OCI-LY7 (cell line): Measurements from ENCODE around the gene OR51D1. TPM values are rescaled to one million over a fixed set of nuclear protein-coding genes. Genes with fewer than 3 reads are reported as not detected.

Experiments used
- BruUV-seq: library from RNA; stranded (reverse); fragments of 400-500 nt; replicated peaks from 2 replicates; lab custom pipeline; 2021; lab: Mats Ljungman, UMichigan
- CTCF ChIA-PET: fragments of 300-600 bp; sonication (Branson Sonifier 250); formaldehyde crosslinking; loops from one replicate; lab custom pipeline; 2022; ENCODE audit warnings: antibody characterized with exemption; ENCODE audit not compliant: unreplicated experiment; lab: Charles Lee
- POLR2A ChIA-PET: fragments of 300-600 bp; sonication (Branson Sonifier 250); formaldehyde crosslinking; loops from one replicate; lab custom pipeline; 2022; ENCODE audit warnings: antibody characterized with exemption; lab: Charles Lee
- DNase-seq: peaks from one replicate; pipeline ENCODE4 v3.0.0-alpha.2; 2015; ENCODE audit warnings: low spot score
- H2AFZ ChIP-seq: fragments of 200-600 bp; sonication (generic), shearing (Covaris generic); 2 replicates; pipeline ENCODE4 v1.6.1; 2014; ENCODE audit warnings: mild to moderate bottlenecking, antibody characterized with exemption, low read length, moderate library complexity
- H3K27ac ChIP-seq: fragments of 200-600 bp; sonication (generic); 2 replicates; pipeline ENCODE4 v1.5.1; 2014; ENCODE audit warnings: mixed run types, low read depth, mild to moderate bottlenecking, moderate library complexity, low read length, inconsistent platforms; ENCODE audit not compliant: poor library complexity, severe bottlenecking
- H3K36me3 ChIP-seq: fragments of 200-600 bp; sonication (generic); 2 replicates; pipeline ENCODE4 v1.6.1; 2014; ENCODE audit warnings: mild to moderate bottlenecking, antibody characterized with exemption, low read length, moderate library complexity, mixed read lengths; ENCODE audit not compliant: insufficient read depth
- H3K4me1 ChIP-seq: fragments of 200-600 bp; sonication (generic); 2 replicates; pipeline ENCODE4 v1.5.1; 2014; ENCODE audit warnings: mild to moderate bottlenecking, low read length; ENCODE audit not compliant: insufficient read depth, poor library complexity, severe bottlenecking
- H3K4me2 ChIP-seq: fragments of 200-600 bp; sonication (generic); 2 replicates; pipeline ENCODE4 v1.6.1; 2014; ENCODE audit warnings: mild to moderate bottlenecking, low read length
- H3K4me3 ChIP-seq: fragments of 200-600 bp; sonication (generic); 2 replicates; pipeline ENCODE4 v1.5.1; 2014; ENCODE audit warnings: mild to moderate bottlenecking, low read depth, low read length; ENCODE audit not compliant: poor library complexity, severe bottlenecking
- H3K79me2 ChIP-seq: fragments of 200-600 bp; sonication (generic); 2 replicates; pipeline ENCODE4 v1.6.1; 2016; ENCODE audit warnings: low read depth, mild to moderate bottlenecking, low read length, moderate library complexity, mixed read lengths; ENCODE audit not compliant: insufficient read depth
- H3K9me2 ChIP-seq: fragments of 200-600 bp; sonication (generic); 2 replicates; pipeline ENCODE4 v1.6.1; 2016; ENCODE audit warnings: mild to moderate bottlenecking, low read length, mixed read lengths; ENCODE audit not compliant: insufficient read depth
- H3K9me3 ChIP-seq: fragments of 200-600 bp; sonication (generic); 2 replicates; pipeline ENCODE4 v1.6.1; 2014; ENCODE audit warnings: mild to moderate bottlenecking, mixed run types, low read length, mixed read lengths
- H4K20me1 ChIP-seq: fragments of 200-600 bp; sonication (generic); 2 replicates; pipeline ENCODE4 v1.6.1; 2014; ENCODE audit warnings: mild to moderate bottlenecking, antibody characterized with exemption, low read length, moderate library complexity, mixed read lengths; ENCODE audit not compliant: insufficient read depth
- EZH2phosphoT487 ChIP-seq: fragments of 200-600 bp; sonication (generic); IDR thresholded peaks from 2 replicates; pipeline ENCODE4 v1.6.1; 2018; ENCODE audit warnings: low read depth, borderline replicate concordance, mild to moderate bottlenecking, mixed run types, antibody characterized with exemption, low read length, moderate library complexity, mixed read lengths
- intact Hi-C: fragments of 100-400 bp; cut with micrococcal nuclease; formaldehyde crosslinking; loops from one replicate; pipeline ENCODE4 v1.10.0; 2022; ENCODE audit not compliant: unreplicated experiment
- total RNA-seq, 2 experiments: library from RNA; depleted of rRNA in 1 of 2; stranded (reverse); fragments of >200 nt in 1 of 2; shearing (Covaris generic) in 1 of 2; gene quantifications; 2 replicates each; pipeline ENCODE4 v1.2.3, GENCODE V29; 2014 to 2022
- TF ChIP-seq, protein P1 (sequence below): fragments of 200-600 bp; sonication (generic); conservative IDR thresholded peaks from 2 replicates; pipeline ENCODE4 v1.5.1; 2014; ENCODE audit warnings: mild to moderate bottlenecking, antibody characterized with exemption, low read length, moderate library complexity, mixed read lengths

The OR51D1 gene
- total RNA-seq, 2 experiments from 2014 or later = not detected

- Histone ChIP-seq H3K4me2 (peak overlapping the region; percentile 44), H3K9me2 (no peaks in the 10 kb centered on the region), H3K9me3 (peaks cover 8% of the 10 kb centered on the region; the same call in 1 of the 2 replicates), H3K4me3 (no peak overlapping the region), H3K79me2 (no peaks in the 10 kb centered on the region), H4K20me1 (no peaks in the 10 kb centered on the region), H3K36me3 (0 out of 2 replicates have a peak, but pooled peaks cover 1% of the 10 kb centered on the region), H3K4me1 (peaks cover 21% of the 10 kb centered on the region), H3K27ac (no peak overlapping the region), H2AFZ (peak overlapping the region; percentile 97)
- TF ChIP-seq EZH2phosphoT487 = no peak
- no TSS peak for BruUV-seq
- ChIA-PET POLR2A (no interaction called here), CTCF (no interaction called here)
- peak; percentile 7 for DNase-seq
- intact Hi-C loops = no loop called here
Measured at GRCh38 chr11:4610258-4610935, 26.9 kb upstream of the OR51D1 start.

DNA sequence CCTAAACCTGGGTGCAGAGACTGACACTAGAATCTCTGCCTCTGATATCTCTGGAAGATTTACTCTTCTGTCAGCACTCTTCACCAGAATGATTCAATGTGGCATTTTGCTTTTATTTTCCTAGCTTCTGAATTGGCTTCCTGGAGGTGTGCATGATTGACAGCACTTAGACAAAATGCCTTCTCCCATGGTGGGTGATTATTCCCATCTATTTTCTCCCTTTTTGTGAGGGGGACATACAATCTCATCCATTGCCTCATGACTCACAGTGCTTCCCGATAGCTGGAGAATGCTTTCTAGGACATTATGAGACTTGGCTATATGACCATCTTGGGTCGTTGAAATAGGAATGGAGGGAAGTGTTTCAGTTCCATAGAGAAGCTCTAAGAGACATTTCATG lies 25.3 kb upstream of the OR51D1 start:
- Histone ChIP-seq H2AFZ (no peak overlapping the region), H3K9me3 (peaks cover 8% of the 10 kb centered on the region; the same call in 1 of the 2 replicates), H3K27ac (no peak overlapping the region), H4K20me1 (no peaks in the 10 kb centered on the region), H3K36me3 (no peaks in the 10 kb centered on the region), H3K4me3 (no peak overlapping the region), H3K79me2 (no peaks in the 10 kb centered on the region), H3K4me2 (no peak overlapping the region), H3K4me1 (peaks cover 16% of the 10 kb centered on the region), H3K9me2 (no peaks in the 10 kb centered on the region)
- no peak for DNase-seq
- no TSS peak for BruUV-seq
- TF ChIP-seq EZH2phosphoT487 = no peak
- intact Hi-C loops = no loop called here
- CTCF ChIA-PET = no interaction called here
- POLR2A ChIA-PET = no interaction called here

DNA sequence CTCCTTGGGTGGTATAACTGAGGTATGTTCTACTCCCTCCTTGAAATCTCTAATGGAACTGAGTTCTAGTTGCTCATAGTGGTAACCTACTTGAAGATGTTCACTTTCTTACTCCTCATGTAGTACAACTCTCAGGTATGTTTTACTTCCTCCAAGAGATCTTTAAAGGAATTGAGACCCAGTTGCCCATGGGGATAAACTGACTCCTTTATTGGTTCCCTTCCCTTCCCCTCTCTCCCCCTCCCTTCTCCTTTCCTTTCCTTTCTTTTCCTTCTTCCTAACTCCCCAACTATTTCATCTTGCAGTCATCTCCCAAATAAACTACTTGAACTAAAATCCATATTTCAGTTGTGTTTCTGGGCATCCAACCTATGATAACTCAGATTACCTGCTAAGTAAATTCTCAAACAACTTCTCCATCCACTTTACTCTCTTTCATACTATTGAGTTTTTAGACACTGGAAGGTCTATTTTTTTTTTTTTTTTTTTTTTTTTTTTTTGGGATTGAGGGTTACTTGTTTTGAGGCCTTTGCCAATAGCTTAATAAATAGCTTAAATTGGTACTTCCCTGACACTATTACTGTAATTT lies 21.3 kb upstream of the OR51D1 start:
- Histone ChIP-seq H3K9me3 (no peaks in the 10 kb centered on the region), H4K20me1 (no peaks in the 10 kb centered on the region), H3K36me3 (no peaks in the 10 kb centered on the region), H3K27ac (no peak overlapping the region), H3K4me1 (no peaks in the 10 kb centered on the region), H3K9me2 (no peaks in the 10 kb centered on the region), H3K79me2 (no peaks in the 10 kb centered on the region), H3K4me2 (no peak overlapping the region), H3K4me3 (no peak overlapping the region), H2AFZ (no peak overlapping the region)
- BruUV-seq = no TSS peak
- CTCF ChIA-PET = no interaction called here
- intact Hi-C loops = no loop called here
- DNase-seq = no peak
- POLR2A ChIA-PET = no interaction called here
- no peak for TF ChIP-seq EZH2phosphoT487
- TF ChIP-seq, protein P1, sequence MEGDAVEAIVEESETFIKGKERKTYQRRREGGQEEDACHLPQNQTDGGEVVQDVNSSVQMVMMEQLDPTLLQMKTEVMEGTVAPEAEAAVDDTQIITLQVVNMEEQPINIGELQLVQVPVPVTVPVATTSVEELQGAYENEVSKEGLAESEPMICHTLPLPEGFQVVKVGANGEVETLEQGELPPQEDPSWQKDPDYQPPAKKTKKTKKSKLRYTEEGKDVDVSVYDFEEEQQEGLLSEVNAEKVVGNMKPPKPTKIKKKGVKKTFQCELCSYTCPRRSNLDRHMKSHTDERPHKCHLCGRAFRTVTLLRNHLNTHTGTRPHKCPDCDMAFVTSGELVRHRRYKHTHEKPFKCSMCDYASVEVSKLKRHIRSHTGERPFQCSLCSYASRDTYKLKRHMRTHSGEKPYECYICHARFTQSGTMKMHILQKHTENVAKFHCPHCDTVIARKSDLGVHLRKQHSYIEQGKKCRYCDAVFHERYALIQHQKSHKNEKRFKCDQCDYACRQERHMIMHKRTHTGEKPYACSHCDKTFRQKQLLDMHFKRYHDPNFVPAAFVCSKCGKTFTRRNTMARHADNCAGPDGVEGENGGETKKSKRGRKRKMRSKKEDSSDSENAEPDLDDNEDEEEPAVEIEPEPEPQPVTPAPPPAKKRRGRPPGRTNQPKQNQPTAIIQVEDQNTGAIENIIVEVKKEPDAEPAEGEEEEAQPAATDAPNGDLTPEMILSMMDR = no peak
